GM12878 (cell line): ENCODE data around the gene RAD54L2. TPM values are rescaled to one million over a fixed set of nuclear protein-coding genes. Genes with fewer than 3 reads are reported as not detected.

Experiments
- ATAC-seq: fragments of 200-7000 bp; cut with Tn5 transposase; 3 replicates; pipeline ENCODE4 v1.9.1; 2020; ENCODE audit warnings: mild to moderate bottlenecking, moderate library complexity
- BruUV-seq: library from RNA; stranded (reverse); fragments of 400-500 nt; replicated peaks from 2 replicates; lab custom pipeline; 2021; lab: Mats Ljungman, UMichigan
- CTCF ChIA-PET: fragments of 300-600 bp; sonication (Branson Sonifier 250); formaldehyde crosslinking; extraction: SDS; loops from one replicate; lab custom pipeline; 2021; ENCODE audit warnings: inconsistent platforms; lab: Yijun Ruan, JAX
- POLR2A ChIA-PET: fragments of 350-600 bp; formaldehyde crosslinking; extraction: SDS; loops from one replicate; lab custom pipeline; 2021; ENCODE audit warnings: inconsistent platforms; lab: Charles Lee
- RAD21 ChIA-PET: fragments of 300-600 bp; sonication (Branson Sonifier 250); formaldehyde crosslinking; loops from one replicate; lab custom pipeline; 2023; ENCODE audit warnings: antibody characterized with exemption; ENCODE audit not compliant: unreplicated experiment; lab: Charles Lee
- SMC1A ChIA-PET: fragments of 300-600 bp; sonication (Branson Sonifier 250); formaldehyde crosslinking; loops from one replicate; lab custom pipeline; 2023; ENCODE audit not compliant: unreplicated experiment, uncharacterized antibody; lab: Charles Lee
- DNase-seq: peaks from one replicate; pipeline ENCODE4 v3.0.0-alpha.2; 2011; ENCODE audit warnings: low read depth, low spot score
- FAIRE-seq: peaks from 3 replicates; lab custom pipeline; 2011; peaks lifted over from hg19 to GRCh38; lab: Jason Lieb, UNC
- H2AFZ ChIP-seq: 2 replicates; pipeline ENCODE4 v1.6.0; 2011; ENCODE audit warnings: low read depth, low read length, control low read depth; ENCODE audit not compliant: control insufficient read depth
- H3K27ac ChIP-seq: 2 replicates; pipeline ENCODE4 v1.5.1; 2011; ENCODE audit warnings: control low read depth; ENCODE audit not compliant: control insufficient read depth, insufficient read depth
- H3K27me3 ChIP-seq, 2 experiments: replicated peaks in 1 of 2; 2 replicates each; pipeline versions ENCODE4 v1.6.0 to v1.6.1; 2011; ENCODE audit warnings: low read length in 1 of 2; ENCODE audit not compliant: control insufficient read depth in 2 of 2, insufficient read depth in 2 of 2
- H3K36me3 ChIP-seq, 2 experiments: 2 replicates each; pipeline ENCODE4 v1.5.1; 2011; ENCODE audit warnings: low read length in 1 of 2; ENCODE audit not compliant: control insufficient read depth in 2 of 2, insufficient read depth in 2 of 2
- H3K4me1 ChIP-seq: 2 replicates; pipeline ENCODE4 v1.6.1; 2011; ENCODE audit warnings: mild to moderate bottlenecking, low read length, moderate library complexity, mixed read lengths; ENCODE audit not compliant: control insufficient read depth, insufficient read depth
- H3K4me2 ChIP-seq: 2 replicates; pipeline ENCODE4 v1.6.0; 2011; ENCODE audit warnings: control low read depth; ENCODE audit not compliant: control insufficient read depth, insufficient read depth
- H3K4me3 ChIP-seq: fragments of 200-600 bp; sonication (generic); 2 replicates; pipeline ENCODE4 v1.5.1; 2016
- H3K79me2 ChIP-seq: 2 replicates; pipeline ENCODE4 v1.6.0; 2011; ENCODE audit warnings: low read length; ENCODE audit not compliant: control insufficient read depth, insufficient read depth
- H3K9ac ChIP-seq: 2 replicates; pipeline ENCODE4 v1.8.0; 2011; ENCODE audit warnings: low read length, control low read depth, mixed read lengths; ENCODE audit not compliant: control insufficient read depth, insufficient read depth
- H3K9me3 ChIP-seq: replicated peaks from 3 replicates; pipeline ENCODE4 v1.5.1; 2011; ENCODE audit warnings: mild to moderate bottlenecking, low read length; ENCODE audit not compliant: control insufficient read depth, insufficient read depth
- H4K20me1 ChIP-seq: 2 replicates; pipeline ENCODE4 v1.6.0; 2011; ENCODE audit not compliant: control insufficient read depth, insufficient read depth
- BHLHE40 ChIP-seq, 2 experiments: fragments of 450-650 bp in 1 of 2; IDR thresholded peaks; 2 replicates each; pipeline ENCODE4 v1.6.1; 2011 to 2017; ENCODE audit warnings: low read depth in 2 of 2, borderline replicate concordance in 1 of 2, improper control_type of control experiment in 1 of 2, low read length in 1 of 2, mild to moderate bottlenecking in 1 of 2
- IKZF1 ChIP-seq: fragments of 450-650 bp; conservative IDR thresholded peaks from 2 replicates; pipeline ENCODE4 v1.6.1; 2017; ENCODE audit warnings: antibody characterized with exemption, mild to moderate bottlenecking
- JUNB ChIP-seq: IDR thresholded peaks from 2 replicates; pipeline ENCODE4 v1.6.1; 2016; ENCODE audit warnings: antibody characterized with exemption, mild to moderate bottlenecking
- MYC ChIP-seq: IDR thresholded peaks from 2 replicates; pipeline ENCODE4 v1.6.1; 2011; ENCODE audit warnings: mild to moderate bottlenecking, low read length, moderate library complexity, inconsistent platforms; ENCODE audit not compliant: insufficient read depth, insufficient replicate concordance, insufficient read length, severe bottlenecking
- NBN ChIP-seq: fragments of 450-650 bp; IDR thresholded peaks from 2 replicates; pipeline ENCODE4 v1.6.1; 2016
- RAD21 ChIP-seq: IDR thresholded peaks from 2 replicates; pipeline ENCODE4 v1.6.1; 2011; ENCODE audit warnings: mild to moderate bottlenecking, low read depth, low read length, moderate library complexity; ENCODE audit not compliant: insufficient read depth
- RB1 ChIP-seq: fragments of 450-650 bp; formaldehyde crosslinking; IDR thresholded peaks from 2 replicates; pipeline ENCODE4 v1.6.1; 2017; ENCODE audit warnings: mild to moderate bottlenecking, borderline replicate concordance
- RELA ChIP-seq: fragments of 450-650 bp; IDR thresholded peaks from 2 replicates; pipeline ENCODE4 v1.8.0; 2014; ENCODE audit warnings: borderline replicate concordance; ENCODE audit not compliant: partially characterized antibody
- SMC3 ChIP-seq: IDR thresholded peaks from 2 replicates; pipeline ENCODE4 v1.6.1; 2011; ENCODE audit warnings: low read length, improper control_type of control experiment, borderline replicate concordance
- WGBS: methylation state at CpG from one replicate; pipeline ENCODE4 v1.1.6; 2016; ENCODE audit warnings: low lambda C conversion rate; ENCODE audit not compliant: insufficient replicate concordance, insufficient coverage; ENCODE audit errors: missing lambda C conversion rate; 5-methylcytosine and 5-hydroxymethylcytosine counted together
- in situ Hi-C: fragments of 300-500 bp; cut with MboI; formaldehyde crosslinking; loops from 9 replicates; pipeline ENCODE4 v1.14.3; 2018; ENCODE audit warnings: mixed read lengths
- intact Hi-C: fragments of 100-400 bp; cut with micrococcal nuclease; formaldehyde crosslinking; loops from one replicate; pipeline ENCODE4 v1.14.2; 2022; ENCODE audit not compliant: unreplicated experiment
- polyA plus RNA-seq, 11 experiments: library from polyadenylated mRNA; depleted of rRNA in 4 of 11; unstranded in 6 of 11; stranded (reverse) in 5 of 11; fragments of >200 nt; fragmentation: Nextera tagmentation in 4 of 11; fragmentation: Illumina TruSeq in 1 of 11; extraction: Ambion mirVana in 4 of 11; extraction: Trizol in 1 of 11; gene quantifications; 1 replicate in 1 of 11; 2 replicates in 10 of 11; pipeline versions ENCODE4 v1.2.1 to v1.2.3, GENCODE V29; 2011 to 2016; ENCODE audit warnings: inconsistent platforms in 2 of 11, missing spikeins in 2 of 11, low read depth in 1 of 11
- total RNA-seq, 4 experiments: library from RNA; depleted of rRNA in 3 of 4; stranded (reverse); fragments of >200 nt in 3 of 4; fragmentation: Illumina TruSeq in 1 of 4; extraction: Trizol in 1 of 4; gene quantifications; 2 replicates each; pipeline versions ENCODE4 v1.2.1 to v1.2.3, GENCODE V29; 2013 to 2021
- TF ChIP-seq, protein P1 (sequence below): fragments of 450-650 bp; IDR thresholded peaks from 2 replicates; pipeline ENCODE4 v1.6.1; 2017; ENCODE audit warnings: mild to moderate bottlenecking, moderate library complexity
- TF ChIP-seq, protein P2 (sequence below): fragments of 450-650 bp; IDR thresholded peaks from 2 replicates; pipeline ENCODE4 v1.6.1; 2017; ENCODE audit warnings: antibody characterized with exemption, mild to moderate bottlenecking, moderate library complexity

The RAD54L2 gene
- total and polyA plus RNA-seq, 10 of the 15 experiments (the other 5 are each of a cell fraction or from before 2014, with no cell fraction given), result 2.2 to 23.8 (median 11.1) TPM

DNA sequence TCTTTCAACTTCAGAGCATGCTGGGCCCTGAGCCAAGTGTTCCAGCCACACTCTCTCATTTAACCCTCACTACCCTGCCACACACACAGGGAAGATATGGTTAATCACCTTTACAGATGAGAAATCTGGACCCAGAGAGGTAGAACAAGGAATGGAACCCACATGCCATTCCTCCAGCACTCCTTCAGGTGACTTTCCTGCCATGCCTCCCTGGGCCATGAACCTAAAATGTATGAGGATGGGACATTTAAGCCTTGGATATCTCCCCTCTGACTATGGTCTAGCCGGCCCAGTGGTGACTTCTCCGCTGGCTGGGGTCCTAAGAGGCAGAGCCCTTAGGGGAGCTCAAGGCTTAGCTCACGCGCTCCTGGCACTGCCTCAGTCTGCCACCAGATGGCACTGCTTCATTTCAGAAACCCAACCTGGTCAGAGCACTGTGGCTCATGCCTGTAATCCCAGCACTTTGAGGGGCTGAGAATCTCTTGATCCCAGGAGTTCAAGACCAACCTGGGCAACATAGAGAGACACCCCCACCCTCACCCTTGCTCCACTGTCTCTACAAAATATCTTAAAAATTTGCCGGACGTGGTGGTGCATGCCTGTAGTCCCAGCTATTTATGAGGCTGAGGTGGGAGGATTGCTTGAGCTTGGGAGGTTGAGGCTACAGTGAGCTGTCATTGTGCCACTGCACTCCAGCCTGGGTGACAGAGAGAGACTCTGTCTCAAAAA lies 36.5 kb upstream of the RAD54L2 start:
- Histone ChIP-seq H3K9ac (no peak overlapping the region), H2AFZ (peak overlapping the region; percentile 63), H3K4me1 (peaks cover 5% of the 10 kb centered on the region), H3K4me2 (no peak overlapping the region), H3K27ac (no peak overlapping the region), H4K20me1 (no peaks in the 10 kb centered on the region), H3K36me3 (no peaks in the 10 kb centered on the region), H3K79me2 (peaks cover 20% of the 10 kb centered on the region), H3K27me3 (no peaks in the 10 kb centered on the region), H3K9me3 (no peaks in the 10 kb centered on the region), H3K4me3 (no peak overlapping the region)
- ChIA-PET RAD21 (interaction anchor here (0.6 to 5.9 kb wide), 27 partner anchors 8 to 535 kb away, joined by 3 to 189 read pairs (median 4); partner anchors contain the start of genes ABHD14B, MANF, RAD54L2 and TEX264), SMC1A (interaction anchor here (0.6 to 6.2 kb wide), 26 partner anchors 12 to 705 kb away, joined by 3 to 168 read pairs (median 5); partner anchors contain the start of genes RAD54L2 and TEX264), POLR2A (interaction anchor here (0.6 to 4.4 kb wide), 5 partner anchors 36 to 180 kb away, joined by 3 to 105 read pairs (median 4); partner anchors contain the start of genes MANF and TEX264), CTCF (interaction anchor here (0.6 to 8.0 kb wide), 38 partner anchors 8 to 890 kb away, joined by 3 to 331 read pairs (median 6); partner anchors contain the start of genes CISH, MANF, RAD54L2 and RBM15B)
- peak; percentile 48 for DNase-seq
- peak; percentile 54 for ATAC-seq
- intact Hi-C loops (loop anchor here (1.0 to 2.0 kb wide), 5 partner anchors 33 to 299 kb away; no protein-coding TSS in a partner anchor), in situ Hi-C loops (loop anchor here (5.0 to 10.0 kb wide), 3 partner anchors 133 to 300 kb away; no protein-coding TSS in a partner anchor)
- peak; percentile 85 for FAIRE-seq
- no TSS peak for BruUV-seq
- 1% methylated on average over 6 of the region's 6 CpGs for WGBS
- TF ChIP-seq, protein P1, sequence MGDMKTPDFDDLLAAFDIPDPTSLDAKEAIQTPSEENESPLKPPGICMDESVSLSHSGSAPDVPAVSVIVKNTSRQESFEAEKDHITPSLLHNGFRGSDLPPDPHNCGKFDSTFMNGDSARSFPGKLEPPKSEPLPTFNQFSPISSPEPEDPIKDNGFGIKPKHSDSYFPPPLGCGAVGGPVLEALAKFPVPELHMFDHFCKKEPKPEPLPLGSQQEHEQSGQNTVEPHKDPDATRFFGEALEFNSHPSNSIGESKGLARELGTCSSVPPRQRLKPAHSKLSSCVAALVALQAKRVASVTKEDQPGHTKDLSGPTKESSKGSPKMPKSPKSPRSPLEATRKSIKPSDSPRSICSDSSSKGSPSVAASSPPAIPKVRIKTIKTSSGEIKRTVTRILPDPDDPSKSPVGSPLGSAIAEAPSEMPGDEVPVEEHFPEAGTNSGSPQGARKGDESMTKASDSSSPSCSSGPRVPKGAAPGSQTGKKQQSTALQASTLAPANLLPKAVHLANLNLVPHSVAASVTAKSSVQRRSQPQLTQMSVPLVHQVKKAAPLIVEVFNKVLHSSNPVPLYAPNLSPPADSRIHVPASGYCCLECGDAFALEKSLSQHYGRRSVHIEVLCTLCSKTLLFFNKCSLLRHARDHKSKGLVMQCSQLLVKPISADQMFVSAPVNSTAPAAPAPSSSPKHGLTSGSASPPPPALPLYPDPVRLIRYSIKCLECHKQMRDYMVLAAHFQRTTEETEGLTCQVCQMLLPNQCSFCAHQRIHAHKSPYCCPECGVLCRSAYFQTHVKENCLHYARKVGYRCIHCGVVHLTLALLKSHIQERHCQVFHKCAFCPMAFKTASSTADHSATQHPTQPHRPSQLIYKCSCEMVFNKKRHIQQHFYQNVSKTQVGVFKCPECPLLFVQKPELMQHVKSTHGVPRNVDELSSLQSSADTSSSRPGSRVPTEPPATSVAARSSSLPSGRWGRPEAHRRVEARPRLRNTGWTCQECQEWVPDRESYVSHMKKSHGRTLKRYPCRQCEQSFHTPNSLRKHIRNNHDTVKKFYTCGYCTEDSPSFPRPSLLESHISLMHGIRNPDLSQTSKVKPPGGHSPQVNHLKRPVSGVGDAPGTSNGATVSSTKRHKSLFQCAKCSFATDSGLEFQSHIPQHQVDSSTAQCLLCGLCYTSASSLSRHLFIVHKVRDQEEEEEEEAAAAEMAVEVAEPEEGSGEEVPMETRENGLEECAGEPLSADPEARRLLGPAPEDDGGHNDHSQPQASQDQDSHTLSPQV, result 0 out of 2 replicates have a peak, but pooled peaks have one; percentile 45
- TF ChIP-seq BHLHE40 (IDR thresholded peaks at IDR 0.05; ENCODE audit: borderline replicate concordance in 1 of 2, low read depth in 2 of 2, low read length in 1 of 2) (0 out of 4 replicates have a peak, but pooled peaks of 1 of the 2 experiments have one; percentile 21), RELA (peak; percentile 30), JUNB (no peak), RB1 (peak; percentile 47; the same call in 1 of the 2 replicates), IKZF1 (0 out of 2 replicates have a peak, but pooled peaks have one; percentile 10), MYC (no peak), SMC3 (peak; percentile 78; the same call in 1 of the 2 replicates), RAD21 (peak; percentile 91), NBN (0 out of 2 replicates have a peak, but pooled peaks have one; percentile 24)
- TF ChIP-seq, protein P2, sequence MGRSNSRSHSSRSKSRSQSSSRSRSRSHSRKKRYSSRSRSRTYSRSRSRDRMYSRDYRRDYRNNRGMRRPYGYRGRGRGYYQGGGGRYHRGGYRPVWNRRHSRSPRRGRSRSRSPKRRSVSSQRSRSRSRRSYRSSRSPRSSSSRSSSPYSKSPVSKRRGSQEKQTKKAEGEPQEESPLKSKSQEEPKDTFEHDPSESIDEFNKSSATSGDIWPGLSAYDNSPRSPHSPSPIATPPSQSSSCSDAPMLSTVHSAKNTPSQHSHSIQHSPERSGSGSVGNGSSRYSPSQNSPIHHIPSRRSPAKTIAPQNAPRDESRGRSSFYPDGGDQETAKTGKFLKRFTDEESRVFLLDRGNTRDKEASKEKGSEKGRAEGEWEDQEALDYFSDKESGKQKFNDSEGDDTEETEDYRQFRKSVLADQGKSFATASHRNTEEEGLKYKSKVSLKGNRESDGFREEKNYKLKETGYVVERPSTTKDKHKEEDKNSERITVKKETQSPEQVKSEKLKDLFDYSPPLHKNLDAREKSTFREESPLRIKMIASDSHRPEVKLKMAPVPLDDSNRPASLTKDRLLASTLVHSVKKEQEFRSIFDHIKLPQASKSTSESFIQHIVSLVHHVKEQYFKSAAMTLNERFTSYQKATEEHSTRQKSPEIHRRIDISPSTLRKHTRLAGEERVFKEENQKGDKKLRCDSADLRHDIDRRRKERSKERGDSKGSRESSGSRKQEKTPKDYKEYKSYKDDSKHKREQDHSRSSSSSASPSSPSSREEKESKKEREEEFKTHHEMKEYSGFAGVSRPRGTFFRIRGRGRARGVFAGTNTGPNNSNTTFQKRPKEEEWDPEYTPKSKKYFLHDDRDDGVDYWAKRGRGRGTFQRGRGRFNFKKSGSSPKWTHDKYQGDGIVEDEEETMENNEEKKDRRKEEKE, result no peak
